ENCODE data around the gene SCAI. TPM values are rescaled to one million over a fixed set of nuclear protein-coding genes. Genes with fewer than 3 reads are reported as not detected.

SCAI gene
- total and polyA plus RNA-seq, 7 donors, result 0.39 to 5.2 (median 1.8) TPM

DNA sequence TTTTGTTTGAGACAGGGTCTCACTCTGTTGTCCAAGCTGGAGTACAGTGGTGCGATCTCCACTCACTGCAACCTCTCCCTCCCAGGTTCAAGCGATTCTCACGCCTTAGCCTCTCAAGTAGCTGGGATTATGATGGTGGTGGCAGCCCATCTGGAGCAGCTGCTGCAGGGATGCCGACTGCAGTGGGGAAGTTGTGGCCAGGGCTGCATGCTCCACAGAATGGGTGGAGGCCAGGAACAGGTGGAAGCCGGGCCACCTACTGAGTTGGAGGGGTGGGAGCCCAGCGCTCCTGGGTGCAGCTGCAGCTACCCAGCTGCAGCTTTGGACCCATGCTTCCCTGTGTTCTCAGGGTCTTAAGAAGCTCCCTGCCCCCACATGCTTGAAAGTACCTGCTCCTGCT lies 99.7 kb downstream of the SCAI start:
- Histone ChIP-seq H3K27ac (no peak overlapping the region), H3K36me3 (ENCODE audit: insufficient read depth in 1 of 2, low read depth in 1 of 2) (no peaks in the 10 kb centered on the region), H3K4me3 (no peak overlapping the region), H3K4me1 (no peaks in the 10 kb centered on the region), H3K9me3 (no peaks in the 10 kb centered on the region), H3K27me3 (ENCODE audit: insufficient read depth in 3 of 3, low read length in 2 of 3) (no peaks in the 10 kb centered on the region)
- no peak for ATAC-seq
- 77 to 83% (median 82%) methylated on average over 6 of the region's 6 CpGs for WGBS, 3 donors
- no peak for DNase-seq
- TF ChIP-seq, protein P1, sequence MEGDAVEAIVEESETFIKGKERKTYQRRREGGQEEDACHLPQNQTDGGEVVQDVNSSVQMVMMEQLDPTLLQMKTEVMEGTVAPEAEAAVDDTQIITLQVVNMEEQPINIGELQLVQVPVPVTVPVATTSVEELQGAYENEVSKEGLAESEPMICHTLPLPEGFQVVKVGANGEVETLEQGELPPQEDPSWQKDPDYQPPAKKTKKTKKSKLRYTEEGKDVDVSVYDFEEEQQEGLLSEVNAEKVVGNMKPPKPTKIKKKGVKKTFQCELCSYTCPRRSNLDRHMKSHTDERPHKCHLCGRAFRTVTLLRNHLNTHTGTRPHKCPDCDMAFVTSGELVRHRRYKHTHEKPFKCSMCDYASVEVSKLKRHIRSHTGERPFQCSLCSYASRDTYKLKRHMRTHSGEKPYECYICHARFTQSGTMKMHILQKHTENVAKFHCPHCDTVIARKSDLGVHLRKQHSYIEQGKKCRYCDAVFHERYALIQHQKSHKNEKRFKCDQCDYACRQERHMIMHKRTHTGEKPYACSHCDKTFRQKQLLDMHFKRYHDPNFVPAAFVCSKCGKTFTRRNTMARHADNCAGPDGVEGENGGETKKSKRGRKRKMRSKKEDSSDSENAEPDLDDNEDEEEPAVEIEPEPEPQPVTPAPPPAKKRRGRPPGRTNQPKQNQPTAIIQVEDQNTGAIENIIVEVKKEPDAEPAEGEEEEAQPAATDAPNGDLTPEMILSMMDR (IDR thresholded peaks at IDR 0.05), result no peak
- intact Hi-C loops (cut with DNase I), result no loop called here

- Histone ChIP-seq H3K9me3 (no peaks in the 10 kb centered on the region), H3K27ac (no peak overlapping the region), H3K36me3 (ENCODE audit: insufficient read depth in 1 of 2, low read depth in 1 of 2) (no peaks in the 10 kb centered on the region), H3K4me1 (no peaks in the 10 kb centered on the region), H3K27me3 (ENCODE audit: insufficient read depth in 3 of 3, low read length in 2 of 3) (no peaks in the 10 kb centered on the region), H3K4me3 (no peak overlapping the region)
- ATAC-seq (no peak), DNase-seq (no peak)
- TF ChIP-seq, protein P1 (IDR thresholded peaks at IDR 0.05), result no peak
- WGBS, 3 donors, result 93 to 100% (median 98%) methylated on average over 3 of the region's 3 CpGs
- intact Hi-C loops (cut with DNase I), result no loop called here
Observed at GRCh38 chr9:125043148-125043547, 100.2 kb downstream of the SCAI start.

DNA sequence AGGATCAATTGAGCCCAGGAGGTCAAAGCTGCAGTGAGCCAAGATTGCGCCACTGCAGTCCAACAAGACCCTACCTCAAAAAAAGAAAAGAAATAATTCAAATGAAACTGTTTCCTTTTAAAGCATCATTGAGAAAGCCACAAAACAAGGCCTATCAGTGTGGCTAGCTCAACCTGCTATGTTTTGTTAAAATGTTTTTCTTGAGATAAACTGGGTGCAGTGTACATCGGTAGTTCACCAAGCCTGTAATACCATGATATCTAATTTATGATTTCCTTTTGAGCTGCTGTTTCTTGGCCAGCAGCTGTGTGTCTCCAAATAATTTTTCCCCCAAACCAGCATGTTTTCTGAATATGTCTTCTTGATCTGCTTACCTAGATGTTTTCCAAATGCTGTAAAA lies 105.2 kb downstream of the SCAI start:
- ATAC-seq (no peak), DNase-seq (no peak)
- TF ChIP-seq, protein P1 (IDR thresholded peaks at IDR 0.05), result no peak
- no peak overlapping the region for H3K27ac ChIP-seq
- no peaks in the 10 kb centered on the region for H3K9me3 ChIP-seq
- H3K36me3 ChIP-seq (ENCODE audit: insufficient read depth in 1 of 2, low read depth in 1 of 2), result no peaks in the 10 kb centered on the region
- H3K4me3 ChIP-seq, result no peak overlapping the region
- WGBS, 3 donors, result 85 to 87% (median 86%) methylated on average over 2 of the region's 2 CpGs
- H3K27me3 ChIP-seq (ENCODE audit: insufficient read depth in 3 of 3, low read length in 2 of 3), result no peaks in the 10 kb centered on the region
- intact Hi-C loops (cut with DNase I), result no loop called here
- no peaks in the 10 kb centered on the region for H3K4me1 ChIP-seq

- DNase-seq (no peak), ATAC-seq (no peak)
- Histone ChIP-seq H3K4me1 (no peaks in the 10 kb centered on the region), H3K36me3 (ENCODE audit: insufficient read depth in 1 of 2, low read depth in 1 of 2) (peaks cover 0 to 26% of the 10 kb centered on the region in 2 donors), H3K4me3 (no peak overlapping the region), H3K27me3 (ENCODE audit: insufficient read depth in 3 of 3, low read length in 2 of 3) (no peaks in the 10 kb centered on the region), H3K27ac (no peak overlapping the region), H3K9me3 (no peaks in the 10 kb centered on the region)
- WGBS, 3 donors, result 94 to 96% (median 95%) methylated on average over 3 of the region's 3 CpGs
- intact Hi-C loops (cut with DNase I), result no loop called here
- TF ChIP-seq, protein P1 (IDR thresholded peaks at IDR 0.05), result no peak
Observed at GRCh38 chr9:125028041-125028440, 115.3 kb downstream of the SCAI start.

DNA sequence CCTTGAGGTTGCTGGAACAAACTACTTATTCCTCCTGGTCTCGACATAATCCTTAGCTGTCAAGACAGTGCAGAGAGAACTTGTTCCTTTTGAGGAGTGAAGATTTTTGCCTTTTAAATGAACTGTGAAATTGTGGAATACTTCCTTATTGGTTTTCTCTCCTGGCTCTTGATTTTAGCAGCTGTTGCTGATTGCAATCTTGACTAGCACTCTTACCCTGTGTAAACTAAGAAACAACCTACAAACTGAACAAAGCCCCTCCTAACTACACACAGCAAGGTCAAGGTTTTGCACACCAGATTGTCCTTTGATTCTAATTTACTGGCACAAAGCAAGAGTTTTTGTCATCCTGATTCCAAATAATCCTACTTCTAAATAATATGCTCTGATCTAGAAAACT lies 118.4 kb downstream of the SCAI start:
- no peaks in the 10 kb centered on the region for H3K27me3 ChIP-seq (ENCODE audit: insufficient read depth in 3 of 3, low read length in 2 of 3)
- DNase-seq, result no peak
- 77 to 96% (median 91%) methylated on average over 1 of the region's 1 CpG for WGBS, 3 donors
- TF ChIP-seq, protein P1 (IDR thresholded peaks at IDR 0.05), result no peak
- H3K36me3 ChIP-seq (ENCODE audit: insufficient read depth in 1 of 2, low read depth in 1 of 2), result peaks cover 0 to 26% of the 10 kb centered on the region in 2 donors
- H3K4me3 ChIP-seq, result no peak overlapping the region
- H3K27ac ChIP-seq, result no peak overlapping the region
- no peaks in the 10 kb centered on the region for H3K9me3 ChIP-seq
- H3K4me1 ChIP-seq, result no peaks in the 10 kb centered on the region
- intact Hi-C loops (cut with DNase I), result no loop called here
- ATAC-seq, result no peak

Data from psoas muscle (tissue), 8 donors.